Duodenal mucosa (tissue), 2 donors: Measurements from ENCODE around the gene TMEM92.

ENCODE experiments used
- H3K27ac ChIP-seq: one replicate; pipeline ENCODE4 v1.7.0; 2013; ENCODE audit warnings: low read depth, low read length
- H3K27me3 ChIP-seq, 2 donors: one replicate each; pipeline ENCODE4 v1.7.0; 2013; ENCODE audit warnings: low read length in 2 of 2, control low read depth in 1 of 2; ENCODE audit not compliant: insufficient read depth in 2 of 2, control insufficient read depth in 1 of 2
- H3K36me3 ChIP-seq, 2 donors: one replicate each; pipeline ENCODE4 v1.7.0; 2013; ENCODE audit warnings: low read length in 2 of 2, control low read depth in 1 of 2; ENCODE audit not compliant: insufficient read depth in 2 of 2, control insufficient read depth in 1 of 2
- H3K4me1 ChIP-seq, 2 donors: one replicate each; pipeline ENCODE4 v1.7.0; 2013; ENCODE audit warnings: low read length in 2 of 2, control low read depth in 1 of 2; ENCODE audit not compliant: insufficient read depth in 2 of 2, control insufficient read depth in 1 of 2
- H3K4me3 ChIP-seq, 2 donors: one replicate each; pipeline ENCODE4 v1.7.0; 2013; ENCODE audit warnings: low read length in 2 of 2, low read depth in 1 of 2
- H3K9ac ChIP-seq, 2 donors: one replicate each; pipeline ENCODE4 v1.7.0; 2013; ENCODE audit warnings: low read length in 2 of 2, low read depth in 1 of 2
- H3K9me3 ChIP-seq, 2 donors: one replicate each; pipeline ENCODE4 v1.7.0; 2013; ENCODE audit warnings: low read length in 2 of 2, control low read depth in 1 of 2; ENCODE audit not compliant: control insufficient read depth in 1 of 2

The TMEM92 gene

GRCh38 chr17:50262001-50262794, 12.1 kb upstream of the TMEM92 start:
- Histone ChIP-seq H3K27me3 (peaks cover 0 to 4% of the 10 kb centered on the region in 2 donors), H3K36me3 (no peaks in the 10 kb centered on the region), H3K9me3 (no peaks in the 10 kb centered on the region), H3K4me1 (peaks cover 0 to 5% of the 10 kb centered on the region in 2 donors), H3K27ac (no peak overlapping the region), H3K9ac (no peak overlapping the region), H3K4me3 (no peak overlapping the region)

GRCh38 chr17:50263331-50264262, 10.7 kb upstream of the TMEM92 start:
- H3K9ac ChIP-seq, result no peak overlapping the region
- H3K4me1 ChIP-seq, result peaks cover 0 to 5% of the 10 kb centered on the region in 2 donors
- H3K27ac ChIP-seq, result no peak overlapping the region
- no peaks in the 10 kb centered on the region for H3K9me3 ChIP-seq
- no peak overlapping the region for H3K4me3 ChIP-seq
- peaks cover 0 to 4% of the 10 kb centered on the region in 2 donors for H3K27me3 ChIP-seq
- no peaks in the 10 kb centered on the region for H3K36me3 ChIP-seq

DNA sequence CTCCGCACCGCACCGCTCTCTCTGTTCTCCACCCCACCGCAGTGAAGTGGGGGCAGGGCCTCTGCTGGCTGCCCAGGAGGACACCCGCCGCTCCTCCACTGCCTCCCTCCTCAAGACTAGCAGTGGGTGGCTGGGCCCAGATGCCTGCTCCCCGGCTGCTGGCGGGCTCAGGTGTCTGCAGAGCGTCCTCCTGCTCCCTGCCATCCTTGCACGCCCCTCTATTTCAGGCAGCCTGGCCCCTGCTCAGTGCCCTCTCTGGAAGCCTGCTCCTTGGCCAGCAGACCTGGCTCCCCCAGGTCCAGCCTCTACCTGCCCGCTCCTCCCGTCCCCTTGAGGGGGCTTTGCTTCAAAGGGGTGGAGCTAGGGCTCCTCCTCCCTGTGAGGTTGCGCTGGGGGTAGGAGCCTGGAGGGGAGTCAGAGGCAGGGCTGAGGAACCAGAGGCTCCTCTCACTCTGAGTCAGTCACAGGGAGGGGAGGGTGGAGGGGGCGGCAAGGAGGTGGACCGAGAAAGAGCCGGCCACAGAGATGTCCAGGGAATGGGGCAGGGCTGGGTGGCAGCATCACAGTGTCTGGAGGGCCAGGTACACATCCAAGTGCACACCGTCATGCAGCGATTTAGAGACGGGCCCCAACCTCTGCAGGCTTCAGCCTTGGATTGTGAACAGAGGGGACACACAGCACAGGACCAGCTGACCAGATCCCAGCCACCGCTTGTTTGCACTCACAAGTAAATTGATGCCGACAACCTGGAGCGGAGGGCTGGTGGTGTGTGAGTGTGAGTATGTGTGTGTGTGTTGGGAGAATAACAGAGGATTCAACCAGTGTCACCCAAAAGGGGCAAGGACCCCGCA, 9.8 kb upstream of the TMEM92 start:
- peaks cover 0 to 4% of the 10 kb centered on the region in 2 donors for H3K27me3 ChIP-seq
- peaks cover under 1 to 5% of the 10 kb centered on the region in 2 donors for H3K4me1 ChIP-seq
- H3K4me3 ChIP-seq, result no peak overlapping the region
- no peaks in the 10 kb centered on the region for H3K36me3 ChIP-seq
- H3K27ac ChIP-seq, result no peak overlapping the region
- H3K9ac ChIP-seq, result no peak overlapping the region
- H3K9me3 ChIP-seq, result no peaks in the 10 kb centered on the region

- H3K9me3 ChIP-seq, result no peaks in the 10 kb centered on the region
- no peak overlapping the region for H3K4me3 ChIP-seq
- H3K27me3 ChIP-seq, result peaks cover 0 to 4% of the 10 kb centered on the region in 2 donors
- no peaks in the 10 kb centered on the region for H3K36me3 ChIP-seq
- peaks cover 5% of the 10 kb centered on the region in 2 donors for H3K4me1 ChIP-seq
- H3K27ac ChIP-seq, result no peak overlapping the region
- H3K9ac ChIP-seq, result no peak overlapping the region
Observed at GRCh38 chr17:50265212-50265611, 9.1 kb upstream of the TMEM92 start.

DNA sequence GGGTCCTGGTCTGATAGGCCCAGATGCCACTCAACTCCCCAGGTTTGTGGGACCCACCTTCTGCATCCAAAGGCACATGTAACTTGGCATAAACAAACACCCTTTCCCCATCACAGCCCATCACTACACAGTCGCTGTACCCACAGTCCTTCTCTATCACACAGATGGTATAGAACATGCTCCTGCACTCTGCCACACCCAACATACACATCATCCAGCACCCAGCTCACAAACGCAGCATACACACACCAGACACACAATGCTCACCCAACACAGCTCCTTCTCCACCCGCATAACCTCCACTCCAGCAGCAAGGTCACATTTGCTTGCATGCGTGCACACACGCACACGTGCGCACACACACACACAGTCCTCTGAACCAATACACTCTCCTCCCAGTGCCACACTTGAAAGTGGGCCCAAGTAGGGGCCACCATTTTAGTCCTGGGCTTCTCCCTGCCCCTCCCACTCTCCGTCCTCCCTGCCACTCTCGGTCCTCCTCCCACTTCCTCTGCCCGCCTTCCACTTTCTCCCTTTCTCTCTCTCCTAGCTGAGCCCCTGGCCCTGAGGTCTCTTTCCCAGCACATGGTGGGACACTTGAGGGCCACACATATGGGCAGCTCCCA, 8.5 kb upstream of the TMEM92 start:
- H3K4me1 ChIP-seq, result peaks cover 5% of the 10 kb centered on the region in 2 donors
- H3K36me3 ChIP-seq, result no peaks in the 10 kb centered on the region
- H3K9me3 ChIP-seq, result no peaks in the 10 kb centered on the region
- no peak overlapping the region for H3K9ac ChIP-seq
- H3K27ac ChIP-seq, result no peak overlapping the region
- H3K27me3 ChIP-seq, result peaks cover 0 to 4% of the 10 kb centered on the region in 2 donors
- H3K4me3 ChIP-seq, result no peak overlapping the region

DNA sequence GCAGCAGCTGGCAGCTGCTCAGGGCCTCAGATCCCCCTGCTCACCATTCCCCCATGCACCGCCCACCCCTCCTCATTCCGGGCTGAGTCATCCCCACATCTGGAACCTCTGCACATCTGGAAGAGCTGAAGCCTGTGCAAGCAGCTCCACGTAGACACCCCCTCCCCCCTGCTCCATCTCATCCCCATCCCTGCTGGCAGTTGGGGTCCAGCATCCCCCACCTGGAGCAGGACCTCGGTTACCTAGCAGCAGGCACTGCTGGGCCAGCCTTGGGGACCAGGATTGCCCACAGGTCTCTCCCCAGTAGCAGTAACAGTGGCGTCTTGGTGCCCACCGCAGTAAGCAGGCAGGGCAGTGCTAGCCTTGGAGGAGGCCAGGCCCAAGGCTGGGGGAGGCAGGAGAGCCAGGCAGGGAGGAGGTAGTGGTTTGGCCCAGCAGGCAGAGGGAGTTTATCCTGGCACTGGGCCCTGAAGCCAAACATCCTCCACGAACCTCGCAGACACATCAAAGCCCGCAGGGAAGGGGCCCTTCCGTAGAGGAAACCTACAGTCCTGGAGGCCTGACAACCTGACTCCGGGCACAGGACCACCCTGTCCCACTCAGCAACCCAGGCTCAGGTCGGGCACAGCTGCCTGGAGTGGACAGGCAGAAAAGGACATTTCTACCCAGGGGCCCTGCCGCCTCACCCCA, 7.7 kb upstream of the TMEM92 start:
- Histone ChIP-seq H3K9me3 (no peaks in the 10 kb centered on the region), H3K4me1 (peaks cover 5% of the 10 kb centered on the region in 2 donors), H3K27me3 (peaks cover 0 to 4% of the 10 kb centered on the region in 2 donors), H3K36me3 (no peaks in the 10 kb centered on the region), H3K27ac (no peak overlapping the region), H3K9ac (no peak overlapping the region), H3K4me3 (no peak overlapping the region)

- Histone ChIP-seq H3K4me1 (peaks cover 7% of the 10 kb centered on the region in 2 donors), H3K27me3 (peaks cover 0 to 4% of the 10 kb centered on the region in 2 donors), H3K4me3 (no peak overlapping the region), H3K36me3 (no peaks in the 10 kb centered on the region), H3K9ac (no peak overlapping the region), H3K9me3 (no peaks in the 10 kb centered on the region), H3K27ac (no peak overlapping the region)
Observed at GRCh38 chr17:50267074-50267841, 7.0 kb upstream of the TMEM92 start.

- Histone ChIP-seq H3K4me1 (peaks cover 12 to 13% of the 10 kb centered on the region in 2 donors), H3K36me3 (no peaks in the 10 kb centered on the region), H3K9ac (no peak overlapping the region), H3K27me3 (no peaks in the 10 kb centered on the region), H3K9me3 (no peaks in the 10 kb centered on the region), H3K27ac (no peak overlapping the region), H3K4me3 (no peak overlapping the region)
Observed at GRCh38 chr17:50268026-50268425, 6.2 kb upstream of the TMEM92 start.
